Naive thymus-derived CD8-positive, alpha-beta T cell (primary cell): Measurements from ENCODE around the gene KRT33A. TPM values are rescaled to one million over a fixed set of nuclear protein-coding genes. Genes with fewer than 3 reads are reported as not detected.

Experiments used
- ATAC-seq, 2 donors: fragments of 150-1000 bp; cut with Tn5 transposase in 1 of 2; sonication (Bioruptor Pico), chemical (Tn5 transposase) in 1 of 2; 1 replicate in 1 of 2; 2 replicates in 1 of 2; pipeline ENCODE4 v1.10.0; 2021; ENCODE audit warnings: mild to moderate bottlenecking in 2 of 2, moderate library complexity in 2 of 2
- POLR2A ChIA-PET: fragments of 350-600 bp; sonication (Branson Sonifier 250); formaldehyde crosslinking; loops from one replicate; lab custom pipeline; 2021; ENCODE audit warnings: antibody characterized with exemption; lab: Charles Lee
- DNase-seq, 10 donors: peaks; one replicate each; pipeline versions ENCODE4 v3.0.0 to v3.0.0-alpha.2; 2020 to 2022
- H3K27ac Mint-ChIP-seq, 10 donors: one replicate each; pipeline ENCODE4 v1.8.0; 2020 to 2022; ENCODE audit warnings: mild to moderate bottlenecking in 10 of 10, mixed read lengths in 10 of 10, moderate library complexity in 4 of 10, inconsistent platforms in 1 of 10
- H3K27me3 Mint-ChIP-seq, 5 donors: one replicate each; pipeline ENCODE4 v1.8.0; 2021 to 2022; ENCODE audit warnings: mixed read lengths in 5 of 5
- H3K36me3 Mint-ChIP-seq, 3 donors: one replicate each; pipeline ENCODE4 v1.8.0; 2020 to 2022; ENCODE audit warnings: mixed read lengths in 3 of 3, mild to moderate bottlenecking in 2 of 3, inconsistent platforms in 1 of 3
- H3K4me1 Mint-ChIP-seq, 4 donors: one replicate each; pipeline ENCODE4 v1.8.0; 2021 to 2022; ENCODE audit warnings: mixed read lengths in 4 of 4
- H3K4me3 Mint-ChIP-seq, 10 donors: one replicate each; pipeline ENCODE4 v1.8.0; 2020 to 2022; ENCODE audit warnings: mild to moderate bottlenecking in 10 of 10, mixed read lengths in 10 of 10, moderate library complexity in 6 of 10, inconsistent platforms in 1 of 10
- H3K9me3 Mint-ChIP-seq, 9 donors: one replicate each; pipeline ENCODE4 v1.8.0; 2020 to 2022; ENCODE audit warnings: mixed read lengths in 9 of 9, mild to moderate bottlenecking in 3 of 9, inconsistent platforms in 1 of 9, moderate library complexity in 1 of 9
- polyA plus RNA-seq, 3 donors: library from polyadenylated mRNA; unstranded; fragments of 300-500 nt; fragmentation: Illumina TruSeq; gene quantifications; one replicate each; pipeline ENCODE4 v1.2.3, GENCODE V29; 2021
- total RNA-seq, 8 experiments: library from RNA in 2 of 8; stranded (reverse) in 2 of 8; gene quantifications; one replicate each; pipeline ENCODE4 v1.2.3 and lab custom pipeline; 2021 to 2026

Gene KRT33A
- total and polyA plus RNA-seq, 5 experiments from 2014 or later, result not detected

DNA sequence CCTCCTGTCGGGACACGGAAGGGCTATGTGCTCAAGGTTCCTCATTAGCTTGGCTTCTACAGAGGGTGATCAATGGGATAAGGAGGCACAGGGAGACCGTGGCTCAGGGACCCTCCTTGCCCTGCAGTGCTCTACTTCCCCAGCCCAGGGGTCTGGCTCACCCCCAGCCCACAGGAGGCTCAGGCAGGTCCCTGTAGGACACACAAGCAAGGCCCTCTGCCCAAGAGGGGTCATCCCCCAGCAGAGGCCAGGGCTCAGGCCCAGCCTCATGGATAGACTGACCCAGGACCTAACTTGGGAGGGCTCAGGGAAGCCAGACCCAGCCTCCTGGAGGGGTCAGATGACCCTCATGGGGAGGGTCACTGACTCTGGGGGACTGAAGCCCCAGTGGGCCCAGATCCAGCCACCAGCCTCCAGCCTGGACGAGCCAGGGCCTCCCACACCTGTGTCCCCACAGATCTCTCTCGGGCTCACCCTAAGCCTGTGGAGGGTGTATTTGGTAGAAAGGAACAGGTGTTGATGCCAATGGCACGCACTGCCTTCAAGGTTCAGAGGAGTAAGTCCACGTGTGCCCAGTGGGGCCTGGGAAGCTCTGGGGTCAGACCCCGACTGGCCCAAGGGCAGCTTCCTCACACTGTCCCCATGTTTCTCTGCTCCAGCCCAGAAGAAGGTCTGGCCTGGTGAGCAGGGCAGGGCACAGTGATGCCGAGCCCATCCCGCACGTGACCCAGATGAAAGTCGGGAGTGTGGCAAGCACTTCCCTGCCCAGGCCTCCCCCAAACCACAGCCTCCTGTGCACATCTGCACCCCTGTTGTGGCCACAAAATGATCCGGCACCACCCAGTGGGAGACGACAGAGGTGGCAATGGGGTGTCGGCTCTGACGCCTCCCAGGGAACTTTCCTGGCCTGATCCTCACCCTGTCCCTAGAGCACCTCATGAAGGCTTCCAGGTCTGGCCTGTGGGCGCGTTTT is 24.2 kb downstream of the KRT33A start:
- POLR2A ChIA-PET, result interaction anchor here (0.6 kb wide), 1 partner anchor 24 kb away, joined by 5 read pairs; the partner anchor contains the start of gene KRT33A
- Mint-ChIP-seq H3K4me3 (peak overlapping the region in 7 of 10 donors; percentile 22 to 66 (median 54)), H3K27ac (peak overlapping the region in 9 of 10 donors; percentile 31 to 90 (median 79)), H3K9me3 (no peaks in the 10 kb centered on the region), H3K36me3 (no peaks in the 10 kb centered on the region), H3K27me3 (no peaks in the 10 kb centered on the region), H3K4me1 (peaks cover 29 to 66% (median 62%) of the 10 kb centered on the region in 4 donors)
- DNase-seq (peak in 6 of 10 donors; percentile 36 to 65 (median 56)), ATAC-seq (peak; percentile 76 to 84)

GRCh38 chr17:41325611-41326010 is 25.0 kb downstream of the KRT33A start:
- no peak for ATAC-seq
- peaks cover 29 to 72% (median 63%) of the 10 kb centered on the region in 4 donors for H3K4me1 Mint-ChIP-seq
- peaks cover 0 to 5% (median 0%) of the 10 kb centered on the region in 9 donors for H3K9me3 Mint-ChIP-seq
- peak overlapping the region in 1 of 10 donors; percentile 87 for H3K27ac Mint-ChIP-seq
- POLR2A ChIA-PET, result no interaction called here
- peak overlapping the region in 3 of 10 donors; percentile 19 to 54 (median 47) for H3K4me3 Mint-ChIP-seq
- peaks cover 0 to 4% (median 0%) of the 10 kb centered on the region in 3 donors for H3K36me3 Mint-ChIP-seq
- no peak for DNase-seq
- no peaks in the 10 kb centered on the region for H3K27me3 Mint-ChIP-seq

DNA sequence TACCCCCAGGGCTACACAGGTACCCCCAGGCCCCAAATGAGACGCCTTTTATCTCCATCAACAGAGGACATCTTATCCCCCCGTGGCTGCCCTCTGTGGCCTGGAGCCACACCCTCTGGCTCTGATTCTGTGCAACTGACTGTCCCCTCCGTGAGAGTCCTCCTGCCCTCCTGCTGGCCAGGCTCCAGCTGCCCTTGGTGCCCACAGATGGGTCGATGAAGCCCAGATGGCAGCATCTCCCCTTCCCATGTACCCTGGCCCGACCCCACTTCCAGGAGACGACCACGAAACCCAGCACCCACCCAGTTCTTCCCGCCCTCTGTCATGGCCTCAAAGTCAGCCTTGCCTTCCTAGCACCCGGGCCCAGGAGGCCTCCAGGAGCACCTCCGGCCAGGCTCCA is 25.5 kb downstream of the KRT33A start:
- Mint-ChIP-seq H3K27ac (peak overlapping the region in 4 of 10 donors; percentile 62 to 93 (median 83)), H3K4me3 (peak overlapping the region in 1 of 10 donors; percentile 26), H3K4me1 (peaks cover 29 to 72% (median 63%) of the 10 kb centered on the region in 4 donors), H3K9me3 (peaks cover 0 to 8% (median 2%) of the 10 kb centered on the region in 9 donors), H3K36me3 (peaks cover 0 to 7% (median 2%) of the 10 kb centered on the region in 3 donors), H3K27me3 (no peaks in the 10 kb centered on the region)
- POLR2A ChIA-PET, result no interaction called here
- ATAC-seq, result no peak
- peak in 1 of 10 donors; percentile 56 for DNase-seq

DNA sequence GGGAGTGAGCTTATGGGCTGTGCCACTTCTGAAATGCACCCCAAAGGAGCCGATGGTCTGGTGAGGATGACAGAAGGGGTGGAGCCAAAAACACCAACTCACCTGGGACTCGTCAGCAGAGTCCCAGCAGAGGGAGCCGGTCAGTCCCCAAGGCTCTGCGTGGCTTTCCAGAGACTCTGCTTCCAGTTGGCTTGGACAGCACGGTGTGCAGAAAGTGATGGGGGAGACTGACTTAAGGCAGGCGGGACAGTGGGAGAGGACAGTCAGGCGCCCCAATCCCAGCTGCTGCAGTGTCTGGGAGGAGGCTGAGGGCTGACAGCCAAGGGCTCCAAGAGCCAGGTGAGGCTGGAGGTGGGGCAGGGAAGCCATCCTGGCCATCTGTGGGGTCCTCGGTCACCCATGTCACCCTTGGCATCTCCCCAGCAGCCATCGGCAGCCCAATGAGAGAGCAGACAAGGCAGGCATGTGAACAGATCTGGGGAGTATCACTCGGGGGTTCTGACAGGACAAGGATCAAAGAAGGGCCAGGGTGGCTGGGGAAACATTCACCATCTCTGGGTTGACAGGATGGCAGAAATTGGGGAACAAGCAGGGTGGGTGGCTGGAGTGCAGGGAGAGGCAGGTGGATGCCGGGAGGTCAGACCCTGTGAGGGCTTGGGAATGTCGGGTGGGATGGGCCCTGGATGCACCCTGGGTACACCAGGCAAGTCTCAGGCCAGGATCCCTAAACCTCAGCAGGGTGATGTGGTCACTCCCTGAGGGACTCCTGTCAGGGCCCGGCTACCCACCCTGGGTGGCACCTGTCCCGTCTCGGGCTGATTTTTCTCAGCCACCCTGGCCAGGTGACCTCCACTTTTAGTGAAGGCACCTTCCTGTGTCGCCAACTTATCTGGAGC is 26.2 kb downstream of the KRT33A start:
- H3K4me3 Mint-ChIP-seq, result peak overlapping the region in 2 of 10 donors; percentile 29 to 51
- peaks cover 0 to 14% (median 8%) of the 10 kb centered on the region in 3 donors for H3K36me3 Mint-ChIP-seq
- H3K4me1 Mint-ChIP-seq, result peaks cover 29 to 72% (median 61%) of the 10 kb centered on the region in 4 donors
- H3K9me3 Mint-ChIP-seq, result peaks cover 0 to 15% (median 6%) of the 10 kb centered on the region in 9 donors
- H3K27me3 Mint-ChIP-seq, result no peaks in the 10 kb centered on the region
- ATAC-seq, result no peak
- H3K27ac Mint-ChIP-seq, result peak overlapping the region in 6 of 10 donors; percentile 66 to 93 (median 86)
- peak in 1 of 10 donors; percentile 58 for DNase-seq
- POLR2A ChIA-PET, result interaction anchor here (0.6 to 1.1 kb wide), 3 partner anchors 9 to 324 kb away, joined by 3 to 4 read pairs (median 3); no protein-coding TSS in a partner anchor

- H3K4me3 Mint-ChIP-seq, result peak overlapping the region in 2 of 10 donors; percentile 19 to 34
- POLR2A ChIA-PET, result interaction anchor here (0.8 to 2.3 kb wide), 8 partner anchors 10 to 207 kb away, joined by 3 to 27 read pairs (median 5); partner anchors contain the start of gene KRTAP16-1
- peak overlapping the region; percentile 6 to 93 (median 82) for H3K27ac Mint-ChIP-seq
- H3K9me3 Mint-ChIP-seq, result peaks cover 0 to 21% (median 8%) of the 10 kb centered on the region in 9 donors
- no peak for DNase-seq
- H3K27me3 Mint-ChIP-seq, result no peaks in the 10 kb centered on the region
- H3K4me1 Mint-ChIP-seq, result peaks cover 31 to 64% (median 55%) of the 10 kb centered on the region in 4 donors
- no peak for ATAC-seq
- peaks cover 0 to 19% (median 13%) of the 10 kb centered on the region in 3 donors for H3K36me3 Mint-ChIP-seq
Observed at GRCh38 chr17:41322903-41323895, 27.4 kb downstream of the KRT33A start.

DNA sequence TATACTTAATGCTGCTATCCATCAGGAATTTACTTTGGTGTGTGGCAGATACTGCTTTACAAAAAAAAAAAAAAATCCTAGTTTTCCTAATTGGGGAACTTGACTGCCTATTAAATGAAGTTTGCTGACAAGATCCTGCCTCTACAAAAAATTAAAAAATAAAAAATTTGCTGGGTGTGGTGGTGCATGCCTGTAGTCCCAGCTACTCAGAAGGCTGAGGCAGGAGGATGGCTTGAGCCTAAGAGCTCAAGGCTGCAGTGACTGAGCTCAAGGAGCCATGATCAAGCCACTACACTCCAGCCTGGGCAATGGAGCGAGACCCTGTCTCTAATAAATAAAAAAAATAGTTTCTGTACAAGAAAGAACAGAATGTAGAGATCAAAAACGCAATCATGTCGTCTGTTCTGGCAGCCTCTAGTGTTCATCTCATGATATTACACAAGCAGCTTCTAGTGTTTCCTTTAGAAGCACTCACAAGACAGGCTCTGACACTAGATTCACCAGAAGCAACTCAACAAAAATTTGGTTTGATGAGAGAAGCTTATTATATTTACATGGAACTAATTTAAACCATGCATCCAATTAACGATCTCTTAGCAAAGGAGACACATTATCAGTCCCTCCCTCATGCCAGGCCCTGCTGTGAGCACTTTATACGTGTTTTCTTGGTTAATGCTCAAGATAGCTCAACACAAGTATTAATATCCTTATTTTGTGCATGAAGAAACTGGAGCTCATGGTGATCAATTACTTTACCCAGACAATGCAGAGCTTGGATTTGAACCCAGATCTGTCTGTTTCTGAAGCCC is 28.3 kb downstream of the KRT33A start:
- DNase-seq (peak in 5 of 10 donors; percentile 32 to 72 (median 65)), ATAC-seq (peak; percentile 60 to 75)
- H3K27me3 Mint-ChIP-seq, result no peaks in the 10 kb centered on the region
- peaks cover 0 to 19% (median 13%) of the 10 kb centered on the region in 3 donors for H3K36me3 Mint-ChIP-seq
- H3K27ac Mint-ChIP-seq, result peak overlapping the region in 9 of 10 donors; percentile 12 to 92 (median 83)
- peaks cover 31 to 60% (median 53%) of the 10 kb centered on the region in 4 donors for H3K4me1 Mint-ChIP-seq
- H3K4me3 Mint-ChIP-seq, result no peak overlapping the region
- POLR2A ChIA-PET, result interaction anchor here (0.6 to 2.3 kb wide), 8 partner anchors 11 to 366 kb away, joined by 3 to 27 read pairs (median 5); partner anchors contain the start of genes EIF1 and KRTAP16-1
- H3K9me3 Mint-ChIP-seq, result peaks cover 0 to 21% (median 8%) of the 10 kb centered on the region in 9 donors

GRCh38 chr17:41318231-41318630 is 32.4 kb downstream of the KRT33A start:
- POLR2A ChIA-PET, result interaction anchor here (0.8 kb wide), 1 partner anchor 10 kb away, joined by 4 read pairs; no protein-coding TSS in a partner anchor

DNA sequence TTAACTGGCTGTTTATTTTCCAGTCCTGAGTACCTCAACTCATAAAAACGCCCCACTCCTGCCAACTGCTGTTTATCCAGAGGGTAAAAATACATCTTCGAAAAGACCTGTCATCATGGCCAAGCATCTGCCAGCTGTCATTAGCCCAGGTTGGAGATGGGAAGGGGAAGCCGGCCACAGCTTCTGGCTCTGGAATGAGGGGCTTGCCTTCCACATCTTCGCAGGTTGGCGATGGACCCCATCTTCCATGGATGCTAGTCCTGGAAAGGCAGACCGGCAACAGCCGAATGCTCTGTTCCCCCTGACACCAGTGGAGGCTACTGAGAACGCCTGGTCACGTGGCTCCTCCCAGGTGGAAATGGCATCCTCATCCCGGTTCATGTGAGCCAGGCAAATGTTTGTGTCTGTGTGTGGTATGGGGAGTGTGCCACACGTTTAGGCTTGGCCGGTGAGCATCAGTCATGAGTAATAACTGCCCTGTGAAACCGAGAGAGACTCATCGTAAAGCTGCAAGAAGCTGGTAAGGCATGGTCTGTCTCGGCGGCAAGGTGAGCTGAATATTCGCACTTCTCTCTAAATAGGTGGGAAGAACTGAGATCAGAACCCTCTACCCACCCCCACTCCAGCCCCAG is 34.7 kb downstream of the KRT33A start:
- Mint-ChIP-seq H3K9me3 (peaks cover 0 to 19% (median 8%) of the 10 kb centered on the region in 9 donors), H3K4me3 (no peak overlapping the region), H3K27ac (no peak overlapping the region), H3K36me3 (peaks cover 0 to 18% (median 16%) of the 10 kb centered on the region in 3 donors), H3K27me3 (no peaks in the 10 kb centered on the region), H3K4me1 (peaks cover 6 to 18% (median 15%) of the 10 kb centered on the region in 4 donors)
- ATAC-seq, result no peak
- no peak for DNase-seq
- POLR2A ChIA-PET, result no interaction called here

More at GRCh38 chr17:41318231-41318630, 32.4 kb downstream of the KRT33A start:
- Mint-ChIP-seq H3K4me3 (no peak overlapping the region), H3K36me3 (peaks cover 0 to 19% (median 13%) of the 10 kb centered on the region in 3 donors), H3K9me3 (peaks cover 0 to 21% (median 8%) of the 10 kb centered on the region in 9 donors), H3K27ac (peak overlapping the region in 1 of 10 donors; percentile 64), H3K27me3 (no peaks in the 10 kb centered on the region), H3K4me1 (peaks cover 15 to 27% (median 22%) of the 10 kb centered on the region in 4 donors)
- no peak for DNase-seq
- ATAC-seq, result no peak

- H3K9me3 Mint-ChIP-seq, result peaks cover 0 to 13% (median 8%) of the 10 kb centered on the region in 9 donors
- peaks cover 0 to 16% (median 13%) of the 10 kb centered on the region in 3 donors for H3K36me3 Mint-ChIP-seq
- peaks cover 12 to 24% (median 20%) of the 10 kb centered on the region in 4 donors for H3K4me1 Mint-ChIP-seq
- no peak within 1 kb of the TSS for H3K4me3 Mint-ChIP-seq
- ATAC-seq, result no peak
- DNase-seq, result peak in 1 of 10 donors; percentile 50
- H3K27ac Mint-ChIP-seq, result peak within 1 kb of the TSS in 3 of 10 donors; percentile 20 to 34 (median 33)
- POLR2A ChIA-PET, result no interaction called here
- H3K27me3 Mint-ChIP-seq, result no peaks in the 10 kb centered on the region
Observed at GRCh38 chr17:41315204-41315794, 35.3 kb downstream of the KRT33A start, which contains the start of gene KRTAP17-1. Gene KRTAP17-1 (minus strand): TSS chr17:41315710. CDS start chr17:41315650, 60 bp downstream.
